HG03342 (cell line): ENCODE results near the gene MMRN1.

Experiments used
- ATAC-seq: cut with Tn5 transposase; IDR thresholded peaks from one replicate; pipeline ENCODE4 v1.9.1; 2021; ENCODE audit warnings: mild to moderate bottlenecking, moderate library complexity; ENCODE audit not compliant: unreplicated experiment

Gene MMRN1

GRCh38 chr4:89994176-89994873 is 99.7 kb downstream of the MMRN1 start:
- no peak for ATAC-seq

- no peak for ATAC-seq
These were observed 100.4 kb downstream of the MMRN1 start for GRCh38 chr4:89995006-89995405.

GRCh38 chr4:89995814-89996213 is 101.2 kb downstream of the MMRN1 start:
- ATAC-seq: no peak

- ATAC-seq: no peak
These were observed 102.6 kb downstream of the MMRN1 start for GRCh38 chr4:89997171-89997704.

- ATAC-seq: no peak
These were observed 103.9 kb downstream of the MMRN1 start for GRCh38 chr4:89998469-89999011.

- no peak for ATAC-seq
These were observed 106.4 kb downstream of the MMRN1 start for GRCh38 chr4:90001023-90001422.

- ATAC-seq: no peak
These were observed 107.9 kb downstream of the MMRN1 start for GRCh38 chr4:90002441-90003062.
